CD4-positive, alpha-beta memory T cell (primary cell): ENCODE measurements around the gene TMBIM1. TPM values are rescaled to one million over a fixed set of nuclear protein-coding genes. Genes with fewer than 3 reads are reported as not detected.

ENCODE experiments used
- CTCF ChIA-PET: fragments of 350-600 bp; sonication (Branson Sonifier 250); formaldehyde crosslinking; loops from one replicate; lab custom pipeline; 2021; ENCODE audit warnings: inconsistent platforms; ENCODE audit not compliant: partially characterized antibody; lab: Charles Lee
- POLR2A ChIA-PET: fragments of 350-600 bp; sonication (Branson Sonifier 250); formaldehyde crosslinking; loops from one replicate; lab custom pipeline; 2021; ENCODE audit not compliant: partially characterized antibody; lab: Charles Lee
- DNase-seq, 5 donors: peaks; one replicate each; pipeline versions ENCODE4 v3.0.0 to v3.0.0-alpha.2; 2020 to 2022; ENCODE audit warnings: mixed read lengths in 1 of 5
- H3K27ac ChIP-seq: one replicate; pipeline ENCODE4 v1.7.0; 2013; ENCODE audit warnings: low read depth, low read length
- H3K27me3 ChIP-seq: 2 replicates; pipeline ENCODE4 v1.7.0; 2013; ENCODE audit warnings: mild to moderate bottlenecking, low read length, moderate library complexity; ENCODE audit not compliant: insufficient read depth
- H3K36me3 ChIP-seq: 2 replicates; pipeline ENCODE4 v1.7.0; 2013; ENCODE audit warnings: mild to moderate bottlenecking, low read length, moderate library complexity; ENCODE audit not compliant: insufficient read depth
- H3K4me1 ChIP-seq: 2 replicates; pipeline ENCODE4 v1.7.0; 2013; ENCODE audit warnings: mild to moderate bottlenecking, low read length, moderate library complexity; ENCODE audit not compliant: insufficient read depth
- H3K4me3 ChIP-seq, 2 donors: one replicate each; pipeline ENCODE4 v1.7.0; 2013; ENCODE audit warnings: low read length in 2 of 2, mild to moderate bottlenecking in 1 of 2
- H3K9me3 ChIP-seq, 2 donors: one replicate each; pipeline ENCODE4 v1.7.0; 2013; ENCODE audit warnings: low read length in 2 of 2, control low read depth in 1 of 2; ENCODE audit not compliant: control insufficient read depth in 1 of 2
- H3K27ac Mint-ChIP-seq, 7 donors: one replicate each; pipeline ENCODE4 v1.8.0; 2020 to 2021; ENCODE audit warnings: mixed read lengths in 7 of 7, mild to moderate bottlenecking in 6 of 7, inconsistent platforms in 3 of 7, moderate library complexity in 3 of 7
- H3K27me3 Mint-ChIP-seq, 2 donors: one replicate each; pipeline ENCODE4 v1.8.0; 2020 to 2021; ENCODE audit warnings: mixed read lengths in 2 of 2
- H3K36me3 Mint-ChIP-seq, 2 donors: one replicate each; pipeline ENCODE4 v1.8.0; 2020 to 2021; ENCODE audit warnings: mixed read lengths in 2 of 2, inconsistent platforms in 1 of 2, mild to moderate bottlenecking in 1 of 2
- H3K4me1 Mint-ChIP-seq, 4 donors: one replicate each; pipeline ENCODE4 v1.8.0; 2020 to 2021; ENCODE audit warnings: mixed read lengths in 4 of 4, mild to moderate bottlenecking in 1 of 4
- H3K4me3 Mint-ChIP-seq, 8 donors: one replicate each; pipeline ENCODE4 v1.8.0; 2020 to 2021; ENCODE audit warnings: mixed read lengths in 8 of 8, mild to moderate bottlenecking in 7 of 8, moderate library complexity in 6 of 8, inconsistent platforms in 3 of 8
- H3K9me3 Mint-ChIP-seq, 8 donors: one replicate each; pipeline ENCODE4 v1.8.0; 2020 to 2021; ENCODE audit warnings: mixed read lengths in 8 of 8, mild to moderate bottlenecking in 5 of 8, inconsistent platforms in 3 of 8, moderate library complexity in 1 of 8
- intact Hi-C: fragments of 100-400 bp; cut with micrococcal nuclease; formaldehyde crosslinking; loops from one replicate; pipeline ENCODE4 v1.15.1; 2023
- polyA plus RNA-seq, 2 donors: library from polyadenylated mRNA; unstranded; fragments of 300-500 nt; fragmentation: Illumina TruSeq; gene quantifications; one replicate each; pipeline ENCODE4 v1.2.3, GENCODE V29; 2021
- total RNA-seq, 2 experiments: library from RNA; stranded (reverse); gene quantifications; one replicate each; pipeline ENCODE4 v1.2.3, GENCODE V29; 2021

Gene TMBIM1
- total and polyA plus RNA-seq, 4 experiments from 2014 or later = 140 to 220 (median 160) TPM

- peaks cover 92% of the 10 kb centered on the region for H3K4me1 ChIP-seq
- intact Hi-C loops = loop anchor here (1.0 to 5.0 kb wide), 4 partner anchors 17 to 1100 kb away; partner anchors contain the start of genes AAMP, CNOT9, DNPEP and PNKD
- ChIA-PET POLR2A (interaction anchor here (0.6 to 11.0 kb wide), 22 partner anchors 9 to 963 kb away, joined by 3 to 188 read pairs (median 5); partner anchors contain the start of genes AAMP, BCS1L, CATIP and CTDSP1), CTCF (interaction anchor here (0.7 to 20.1 kb wide), 16 partner anchors 9 to 899 kb away, joined by 3 to 446 read pairs (median 4); partner anchors contain the start of genes AAMP, CATIP and PNKD)
- H3K4me3 ChIP-seq = peak overlapping the region; percentile 53 to 86
- DNase-seq = peak; percentile 84 to 97 (median 87)
- H3K9me3 ChIP-seq = no peaks in the 10 kb centered on the region
- Mint-ChIP-seq H3K9me3 (no peaks in the 10 kb centered on the region), H3K36me3 (peaks cover 0 to 46% of the 10 kb centered on the region in 2 donors), H3K4me1 (peaks cover 55 to 95% (median 73%) of the 10 kb centered on the region in 4 donors), H3K27me3 (no peaks in the 10 kb centered on the region), H3K27ac (peak overlapping the region; percentile 98 to 100 (median 99)), H3K4me3 (peak overlapping the region; percentile 90 to 97 (median 91))
- H3K27ac ChIP-seq = peak overlapping the region; percentile 94
- peaks cover 18% of the 10 kb centered on the region for H3K36me3 ChIP-seq
- H3K27me3 ChIP-seq = no peaks in the 10 kb centered on the region
Observed at GRCh38 chr2:218286570-218287459, 5.5 kb downstream of the TMBIM1 start.

GRCh38 chr2:218285604-218286003, 6.7 kb downstream of the TMBIM1 start:
- Mint-ChIP-seq H3K27ac (peak overlapping the region; percentile 98 to 100 (median 99)), H3K36me3 (peaks cover 4 to 43% of the 10 kb centered on the region in 2 donors), H3K9me3 (no peaks in the 10 kb centered on the region), H3K4me1 (peaks cover 52 to 90% (median 71%) of the 10 kb centered on the region in 4 donors), H3K27me3 (no peaks in the 10 kb centered on the region), H3K4me3 (peak overlapping the region; percentile 90 to 97 (median 91))
- peaks cover 26% of the 10 kb centered on the region for H3K36me3 ChIP-seq
- peak overlapping the region; percentile 53 to 86 for H3K4me3 ChIP-seq
- POLR2A ChIA-PET = interaction anchor here (0.8 to 11.0 kb wide), 13 partner anchors 10 to 425 kb away, joined by 3 to 188 read pairs (median 3); partner anchors contain the start of genes AAMP, CTDSP1 and PNKD
- no peaks in the 10 kb centered on the region for H3K9me3 ChIP-seq
- H3K4me1 ChIP-seq = peaks cover 87% of the 10 kb centered on the region
- peak overlapping the region; percentile 94 for H3K27ac ChIP-seq
- intact Hi-C loops = loop anchor here (1.0 to 5.0 kb wide), 4 partner anchors 15 to 1102 kb away; partner anchors contain the start of genes AAMP, CNOT9, DNPEP and PNKD
- peak in 1 of 5 donors; percentile 58 for DNase-seq
- no peaks in the 10 kb centered on the region for H3K27me3 ChIP-seq
- CTCF ChIA-PET = interaction anchor here (0.6 to 20.1 kb wide), 8 partner anchors 10 to 110 kb away, joined by 3 to 446 read pairs (median 16); partner anchors contain the start of genes AAMP, CATIP and PNKD

- intact Hi-C loops = loop anchor here (1.0 kb wide), 1 partner anchor 8 kb away; the partner anchor contains the start of gene TMBIM1
- Mint-ChIP-seq H3K4me1 (peaks cover 43 to 83% (median 63%) of the 10 kb centered on the region in 4 donors), H3K27me3 (no peaks in the 10 kb centered on the region), H3K9me3 (no peaks in the 10 kb centered on the region), H3K27ac (peak overlapping the region; percentile 98 to 100 (median 99)), H3K36me3 (peaks cover 17 to 46% of the 10 kb centered on the region in 2 donors), H3K4me3 (peak overlapping the region; percentile 74 to 96 (median 85))
- peak overlapping the region in 1 of 2 donors; percentile 16 for H3K4me3 ChIP-seq
- POLR2A ChIA-PET = interaction anchor here (0.6 to 11.0 kb wide), 10 partner anchors 10 to 121 kb away, joined by 3 to 188 read pairs (median 4); partner anchors contain the start of genes AAMP, CATIP, CTDSP1 and PNKD
- CTCF ChIA-PET = interaction anchor here (0.9 to 20.1 kb wide), 6 partner anchors 8 to 74 kb away, joined by 3 to 446 read pairs (median 14); partner anchors contain the start of genes AAMP, CATIP, PNKD and TMBIM1
- peak; percentile 46 to 84 (median 50) for DNase-seq
- peaks cover 74% of the 10 kb centered on the region for H3K4me1 ChIP-seq
- H3K27me3 ChIP-seq = no peaks in the 10 kb centered on the region
- no peaks in the 10 kb centered on the region for H3K9me3 ChIP-seq
- H3K36me3 ChIP-seq = peaks cover 39% of the 10 kb centered on the region
- peak overlapping the region; percentile 94 for H3K27ac ChIP-seq
Observed at GRCh38 chr2:218284106-218284811, 8.0 kb downstream of the TMBIM1 start.

GRCh38 chr2:218282173-218282991, 9.9 kb downstream of the TMBIM1 start:
- DNase-seq = no peak
- intact Hi-C loops = no loop called here
- peak overlapping the region in 2 of 8 donors; percentile 15 to 31 for H3K4me3 Mint-ChIP-seq
- H3K9me3 Mint-ChIP-seq = no peaks in the 10 kb centered on the region
- Histone ChIP-seq H3K9me3 (no peaks in the 10 kb centered on the region), H3K36me3 (peaks cover 58% of the 10 kb centered on the region), H3K4me3 (no peak overlapping the region), H3K27ac (peak overlapping the region; percentile 94), H3K4me1 (peaks cover 55% of the 10 kb centered on the region), H3K27me3 (no peaks in the 10 kb centered on the region)
- peaks cover 24 to 59% of the 10 kb centered on the region in 2 donors for H3K36me3 Mint-ChIP-seq
- ChIA-PET POLR2A (interaction anchor here (0.8 to 7.2 kb wide), 3 partner anchors 8 to 115 kb away, joined by 3 to 188 read pairs (median 3); partner anchors contain the start of genes AAMP and PNKD), CTCF (interaction anchor here (0.6 to 20.1 kb wide), 3 partner anchors 9 to 18 kb away, joined by 3 to 446 read pairs (median 20); partner anchors contain the start of genes AAMP, PNKD and TMBIM1)
- peak overlapping the region; percentile 31 to 100 (median 62) for H3K27ac Mint-ChIP-seq
- no peaks in the 10 kb centered on the region for H3K27me3 Mint-ChIP-seq
- H3K4me1 Mint-ChIP-seq = peaks cover 33 to 64% (median 49%) of the 10 kb centered on the region in 4 donors

- ChIA-PET CTCF (interaction anchor here (4.3 to 20.1 kb wide), 2 partner anchors 8 to 11 kb away, joined by 20 to 446 read pairs; partner anchors contain the start of genes AAMP, PNKD and TMBIM1), POLR2A (interaction anchor here (4.3 to 7.2 kb wide), 2 partner anchors 7 to 10 kb away, joined by 26 to 188 read pairs; partner anchors contain the start of genes AAMP, PNKD and TMBIM1)
- DNase-seq = no peak
- H3K4me3 ChIP-seq = no peak overlapping the region
- Mint-ChIP-seq H3K9me3 (no peaks in the 10 kb centered on the region), H3K27ac (peak overlapping the region in 6 of 7 donors; percentile 23 to 90 (median 63)), H3K4me1 (peaks cover 25 to 55% (median 41%) of the 10 kb centered on the region in 4 donors), H3K27me3 (no peaks in the 10 kb centered on the region), H3K36me3 (peaks cover 34 to 60% of the 10 kb centered on the region in 2 donors), H3K4me3 (no peak overlapping the region)
- no peaks in the 10 kb centered on the region for H3K27me3 ChIP-seq
- H3K27ac ChIP-seq = peak overlapping the region; percentile 94
- peaks cover 68% of the 10 kb centered on the region for H3K36me3 ChIP-seq
- intact Hi-C loops = no loop called here
- peaks cover 45% of the 10 kb centered on the region for H3K4me1 ChIP-seq
- H3K9me3 ChIP-seq = no peaks in the 10 kb centered on the region
Observed at GRCh38 chr2:218281449-218281848, 10.9 kb downstream of the TMBIM1 start.
